HFF-Myc (cell line): ENCODE measurements around the gene SLC4A11.
A peak's percentile ranks its signal among the peaks of the same experiment; 100 is the strongest.

Experiments used
- DNase-seq: peaks from one replicate; pipeline ENCODE4 v3.0.0-alpha.2; 2011; ENCODE audit warnings: low read depth; ENCODE audit errors: extremely low read depth
- H3K4me3 ChIP-seq: replicated peaks from 2 replicates; pipeline ENCODE4 v1.5.1; 2011; ENCODE audit warnings: low read depth, mild to moderate bottlenecking, control low read depth, low read length
- CTCF ChIP-seq: IDR thresholded peaks from 2 replicates; pipeline ENCODE4 v1.5.1; 2012; ENCODE audit warnings: mild to moderate bottlenecking, low read depth, low read length, control low read depth; ENCODE audit errors: missing control alignments

SLC4A11 gene

GRCh38 chr20:3276680-3277015, 37.7 kb upstream of the SLC4A11 start:
- DNase-seq: peak; percentile 9
- no peak overlapping the region for H3K4me3 ChIP-seq
- TF ChIP-seq CTCF: peak; percentile 35

GRCh38 chr20:3275966-3276679, 37.1 kb upstream of the SLC4A11 start:
- DNase-seq: no peak
- TF ChIP-seq CTCF: no peak
- no peak overlapping the region for H3K4me3 ChIP-seq

GRCh38 chr20:3275064-3275935, 36.3 kb upstream of the SLC4A11 start:
- TF ChIP-seq CTCF: no peak
- no peak for DNase-seq
- no peak overlapping the region for H3K4me3 ChIP-seq

GRCh38 chr20:3273371-3273770, 34.4 kb upstream of the SLC4A11 start:
- no peak for TF ChIP-seq CTCF
- no peak for DNase-seq
- H3K4me3 ChIP-seq: no peak overlapping the region

GRCh38 chr20:3270051-3270450, 31.1 kb upstream of the SLC4A11 start:
- no peak for TF ChIP-seq CTCF
- no peak for DNase-seq
- no peak overlapping the region for H3K4me3 ChIP-seq

- DNase-seq: no peak
- no peak overlapping the region for H3K4me3 ChIP-seq
- no peak for TF ChIP-seq CTCF
These were observed 23.6 kb upstream of the SLC4A11 start for GRCh38 chr20:3262566-3262965.
